Astrocyte of the hippocampus (primary cell): ENCODE data around the gene CLCC1.
"Not testable (repeated sequence)": the region's sequence is repeated elsewhere in the genome, so short reads cannot be mapped to it uniquely, and the experiment has no call there.

ENCODE experiments used
- DNase-seq: peaks from one replicate; pipeline ENCODE4 v3.0.0; 2011; ENCODE audit warnings: low read depth, low spot score

The CLCC1 gene

GRCh38 chr1:108963052-108963686 lies at the start of gene CLCC1:
CLCC1 (minus strand) TSS chr1:108963484; CDS start chr1:108950437, 13,047 bp downstream.
- DNase-seq: peak; percentile 96

GRCh38 chr1:109011335-109011734 lies 48.1 kb upstream of the CLCC1 start:
- DNase-seq: no peak

- not testable (repeated sequence) for DNase-seq
Observed at GRCh38 chr1:108996622-108997021, 33.3 kb upstream of the CLCC1 start.

- no peak for DNase-seq
Observed at GRCh38 chr1:108983114-108983513, 19.8 kb upstream of the CLCC1 start.

- no peak for DNase-seq
Observed at GRCh38 chr1:108976658-108977057, 13.4 kb upstream of the CLCC1 start.

GRCh38 chr1:108972951-108973350 lies 9.7 kb upstream of the CLCC1 start:
- DNase-seq: no peak

GRCh38 chr1:108969346-108969745 lies 6.1 kb upstream of the CLCC1 start:
- no peak for DNase-seq

- DNase-seq: no peak
Observed at GRCh38 chr1:108962681-108963051, 618 bp downstream of the CLCC1 start.

GRCh38 chr1:108961752-108962486 lies 1.4 kb downstream of the CLCC1 start:
- no peak for DNase-seq

GRCh38 chr1:108961198-108961597 lies 2.1 kb downstream of the CLCC1 start:
- DNase-seq: no peak

- no peak for DNase-seq
Observed at GRCh38 chr1:108960719-108961118, 2.6 kb downstream of the CLCC1 start.

GRCh38 chr1:108957888-108958287 lies 5.4 kb downstream of the CLCC1 start:
- DNase-seq: no peak

GRCh38 chr1:108955881-108956280 lies 7.4 kb downstream of the CLCC1 start:
- DNase-seq: no peak

- DNase-seq: no peak
Observed at GRCh38 chr1:108955111-108955510, 8.2 kb downstream of the CLCC1 start.

GRCh38 chr1:108953452-108953851 lies 9.8 kb downstream of the CLCC1 start:
- no peak for DNase-seq

- no peak for DNase-seq
Observed at GRCh38 chr1:108951242-108951641, 12.0 kb downstream of the CLCC1 start.

GRCh38 chr1:108949044-108949443 lies 14.2 kb downstream of the CLCC1 start:
- no peak for DNase-seq

- peak; percentile 39 for DNase-seq
Observed at GRCh38 chr1:108947871-108948525, 15.3 kb downstream of the CLCC1 start.

- no peak for DNase-seq
Observed at GRCh38 chr1:108936170-108936569, 27.1 kb downstream of the CLCC1 start.

GRCh38 chr1:108933944-108934343 lies 29.3 kb downstream of the CLCC1 start:
- DNase-seq: no peak

GRCh38 chr1:108927565-108927964 lies 35.7 kb downstream of the CLCC1 start:
- DNase-seq: not testable (repeated sequence)

- DNase-seq: no peak
Observed at GRCh38 chr1:108925920-108926319, 37.4 kb downstream of the CLCC1 start.

- no peak for DNase-seq
Observed at GRCh38 chr1:108916788-108917187, 46.5 kb downstream of the CLCC1 start.
